Astrocyte (in vitro differentiated cells and primary cell): ENCODE data around the gene CHST7. TPM values are rescaled to one million over a fixed set of nuclear protein-coding genes. Genes with fewer than 3 reads are reported as not detected.
A peak's percentile ranks its signal among the peaks of the same experiment; 100 is the strongest.

Source experiments
- DNase-seq: peaks from one replicate; pipeline ENCODE4 v3.0.0-alpha.2; 2010; ENCODE audit warnings: low read depth
- FAIRE-seq: peaks from 2 replicates; lab custom pipeline; 2011; peaks lifted over from hg19 to GRCh38; lab: Jason Lieb, UNC
- H2AFZ ChIP-seq: 2 replicates; pipeline ENCODE4 v1.6.0; 2012; ENCODE audit warnings: low read depth, low read length, inconsistent platforms
- H3K27ac ChIP-seq: 2 replicates; pipeline ENCODE4 v1.5.1; 2011; ENCODE audit warnings: low read depth, low read length, inconsistent platforms
- H3K27me3 ChIP-seq: 2 replicates; pipeline ENCODE4 v1.6.0; 2011; ENCODE audit warnings: low read length, inconsistent platforms; ENCODE audit not compliant: insufficient read depth
- H3K36me3 ChIP-seq: 2 replicates; pipeline ENCODE4 v1.5.1; 2011; ENCODE audit warnings: low read length, inconsistent platforms; ENCODE audit not compliant: insufficient read depth
- H3K4me1 ChIP-seq: 2 replicates; pipeline ENCODE4 v1.5.1; 2011; ENCODE audit warnings: low read length, inconsistent platforms; ENCODE audit not compliant: insufficient read depth
- H3K4me2 ChIP-seq: 2 replicates; pipeline ENCODE4 v1.6.0; 2012; ENCODE audit warnings: low read length, inconsistent platforms
- H3K4me3 ChIP-seq: 2 replicates; pipeline ENCODE4 v1.5.1; 2011; ENCODE audit warnings: low read depth, mild to moderate bottlenecking, low read length, inconsistent platforms; ENCODE audit not compliant: insufficient read depth
- H3K79me2 ChIP-seq: 2 replicates; pipeline ENCODE4 v1.6.0; 2012; ENCODE audit warnings: mild to moderate bottlenecking, low read length, inconsistent platforms; ENCODE audit not compliant: insufficient read depth
- H3K9ac ChIP-seq: 2 replicates; pipeline ENCODE4 v1.6.0; 2012; ENCODE audit warnings: mild to moderate bottlenecking, low read length, inconsistent platforms
- H3K9me3 ChIP-seq: 2 replicates; pipeline ENCODE4 v1.5.1; 2012; ENCODE audit warnings: low read depth, mild to moderate bottlenecking, low read length, inconsistent platforms; ENCODE audit not compliant: insufficient read depth
- H4K20me1 ChIP-seq: 2 replicates; pipeline ENCODE4 v1.6.0; 2012; ENCODE audit warnings: low read length, inconsistent platforms; ENCODE audit not compliant: insufficient read depth
- H3K27ac Mint-ChIP-seq: one replicate; pipeline ENCODE4 v1.8.0; 2021; ENCODE audit warnings: mild to moderate bottlenecking, mixed read lengths; ENCODE audit not compliant: unreplicated experiment
- H3K27me3 Mint-ChIP-seq: one replicate; pipeline ENCODE4 v1.8.0; 2021; ENCODE audit warnings: low read depth, mixed read lengths; ENCODE audit not compliant: unreplicated experiment
- H3K36me3 Mint-ChIP-seq: one replicate; pipeline ENCODE4 v1.8.0; 2021; ENCODE audit warnings: low read depth, mixed read lengths; ENCODE audit not compliant: unreplicated experiment
- H3K4me1 Mint-ChIP-seq: one replicate; pipeline ENCODE4 v1.8.0; 2021; ENCODE audit warnings: low read depth, mixed read lengths; ENCODE audit not compliant: unreplicated experiment
- H3K4me3 Mint-ChIP-seq: one replicate; pipeline ENCODE4 v1.8.0; 2021; ENCODE audit warnings: mild to moderate bottlenecking, moderate library complexity, mixed read lengths; ENCODE audit not compliant: unreplicated experiment
- H3K9me3 Mint-ChIP-seq: one replicate; pipeline ENCODE4 v1.8.0; 2021; ENCODE audit warnings: mild to moderate bottlenecking, mixed read lengths; ENCODE audit not compliant: unreplicated experiment
- EZH2 ChIP-seq: IDR thresholded peaks from 2 replicates; pipeline ENCODE4 v1.6.1; 2012; ENCODE audit warnings: mild to moderate bottlenecking, low read length, inconsistent platforms; ENCODE audit not compliant: insufficient read depth
- total RNA-seq: library from RNA; stranded (reverse); gene quantifications from 2 replicates; pipeline ENCODE4 v1.2.1, GENCODE V29; 2021
- TF ChIP-seq, protein P1 (sequence below): IDR thresholded peaks from 2 replicates; pipeline ENCODE4 v1.5.1; 2011; ENCODE audit warnings: low read depth, mild to moderate bottlenecking, inconsistent platforms, low read length, moderate library complexity; ENCODE audit not compliant: insufficient read depth

CHST7 gene
- total RNA-seq, 1 donor from 2014 or later, result 15.4 TPM

DNA sequence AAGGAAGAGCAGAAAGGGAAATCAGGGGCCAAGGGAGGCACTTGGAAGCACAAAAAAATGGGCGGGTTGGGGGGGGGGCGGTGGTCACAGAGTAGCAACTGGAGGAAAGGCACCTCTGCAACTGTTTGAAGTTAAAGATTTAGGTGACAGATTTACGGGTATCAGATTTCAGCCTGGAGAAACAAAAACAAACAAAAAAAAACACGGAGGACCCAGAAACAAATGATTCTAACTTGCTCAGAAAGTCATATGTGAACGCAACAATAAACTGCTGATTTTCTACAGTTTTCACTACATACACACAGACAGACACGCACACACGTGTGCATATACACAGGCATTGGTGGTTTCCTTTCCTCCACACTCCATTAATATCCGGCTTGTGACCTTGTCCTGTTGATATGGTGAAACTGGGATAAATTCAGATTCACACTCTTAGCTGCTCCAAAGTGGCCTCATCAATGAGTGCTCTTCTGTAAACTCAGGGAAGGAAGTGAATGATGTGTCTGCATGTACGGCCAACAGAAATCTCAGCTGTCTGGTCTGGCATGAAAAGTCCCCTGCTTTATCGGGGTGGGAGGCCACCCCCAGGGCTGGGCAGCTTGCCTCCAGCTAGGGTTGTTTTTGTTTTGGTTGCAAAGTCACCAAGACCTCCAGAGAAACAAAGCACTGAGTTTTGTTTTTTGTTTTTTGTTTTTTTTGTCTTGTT is 54.3 kb downstream of the CHST7 start:
- Histone ChIP-seq H3K27me3 (no peaks in the 10 kb centered on the region), H3K4me1 (peaks cover 17% of the 10 kb centered on the region), H3K4me3 (no peak overlapping the region), H4K20me1 (no peaks in the 10 kb centered on the region), H3K36me3 (no peaks in the 10 kb centered on the region), H3K79me2 (no peaks in the 10 kb centered on the region), H3K9me3 (no peaks in the 10 kb centered on the region), H3K27ac (no peak overlapping the region), H3K4me2 (no peak overlapping the region), H3K9ac (no peak overlapping the region), H2AFZ (no peak overlapping the region)
- Mint-ChIP-seq H3K9me3 (no peaks in the 10 kb centered on the region), H3K4me1 (peaks cover 17% of the 10 kb centered on the region), H3K36me3 (peaks cover under 1% of the 10 kb centered on the region), H3K27ac (no peak overlapping the region), H3K4me3 (no peak overlapping the region), H3K27me3 (no peaks in the 10 kb centered on the region)
- no peak for TF ChIP-seq EZH2
- TF ChIP-seq, protein P1, sequence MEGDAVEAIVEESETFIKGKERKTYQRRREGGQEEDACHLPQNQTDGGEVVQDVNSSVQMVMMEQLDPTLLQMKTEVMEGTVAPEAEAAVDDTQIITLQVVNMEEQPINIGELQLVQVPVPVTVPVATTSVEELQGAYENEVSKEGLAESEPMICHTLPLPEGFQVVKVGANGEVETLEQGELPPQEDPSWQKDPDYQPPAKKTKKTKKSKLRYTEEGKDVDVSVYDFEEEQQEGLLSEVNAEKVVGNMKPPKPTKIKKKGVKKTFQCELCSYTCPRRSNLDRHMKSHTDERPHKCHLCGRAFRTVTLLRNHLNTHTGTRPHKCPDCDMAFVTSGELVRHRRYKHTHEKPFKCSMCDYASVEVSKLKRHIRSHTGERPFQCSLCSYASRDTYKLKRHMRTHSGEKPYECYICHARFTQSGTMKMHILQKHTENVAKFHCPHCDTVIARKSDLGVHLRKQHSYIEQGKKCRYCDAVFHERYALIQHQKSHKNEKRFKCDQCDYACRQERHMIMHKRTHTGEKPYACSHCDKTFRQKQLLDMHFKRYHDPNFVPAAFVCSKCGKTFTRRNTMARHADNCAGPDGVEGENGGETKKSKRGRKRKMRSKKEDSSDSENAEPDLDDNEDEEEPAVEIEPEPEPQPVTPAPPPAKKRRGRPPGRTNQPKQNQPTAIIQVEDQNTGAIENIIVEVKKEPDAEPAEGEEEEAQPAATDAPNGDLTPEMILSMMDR, result no peak
- DNase-seq, result no peak
- peak; percentile 90 for FAIRE-seq

DNA sequence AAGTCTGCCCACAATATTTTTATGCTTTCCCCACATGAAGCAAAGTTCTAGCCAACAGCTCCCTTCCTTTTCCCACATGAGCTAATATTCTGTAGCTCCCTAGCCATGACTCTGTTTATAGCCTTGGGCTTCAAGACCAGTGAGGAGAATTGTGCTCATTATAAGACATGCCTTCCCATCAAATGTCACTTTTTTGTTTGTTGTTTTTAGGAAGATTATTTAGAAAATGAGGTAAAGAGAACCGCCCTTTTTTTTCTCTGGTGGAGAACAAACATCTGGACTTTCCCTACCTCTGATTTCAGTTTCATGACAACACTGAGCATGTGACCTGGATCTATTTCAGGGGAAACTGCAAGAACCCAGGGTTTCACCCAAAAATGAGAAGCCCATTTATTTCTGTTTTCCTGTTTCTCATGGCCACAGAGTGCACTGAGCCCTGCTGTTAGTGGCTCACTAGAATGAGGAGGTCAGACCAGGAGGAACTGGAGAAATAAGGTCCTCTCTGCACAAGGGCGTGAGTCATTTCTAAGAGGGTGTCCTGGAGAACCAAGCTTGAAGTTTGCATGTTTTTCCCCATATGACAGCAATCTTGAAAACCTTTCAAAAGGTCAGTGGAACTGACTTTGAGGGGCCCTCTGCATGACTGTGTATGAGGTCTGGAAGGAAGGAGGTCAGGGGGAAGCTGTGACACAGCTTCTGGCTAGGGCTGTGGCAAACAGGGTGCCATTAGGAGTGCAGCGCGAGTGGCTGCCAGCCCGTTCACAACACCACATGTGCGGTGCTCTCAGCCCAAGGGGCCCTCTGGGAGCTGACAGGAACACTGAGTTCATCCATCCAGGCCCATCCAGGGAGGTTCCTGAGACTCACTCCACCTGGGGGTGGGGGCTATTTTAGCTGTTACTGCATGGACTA is 55.2 kb downstream of the CHST7 start:
- no peak overlapping the region for H3K4me2 ChIP-seq
- Mint-ChIP-seq H3K4me3 (no peak overlapping the region), H3K27me3 (no peaks in the 10 kb centered on the region)

More for the DNA sequence above, 55.2 kb downstream of the CHST7 start:
- no peaks in the 10 kb centered on the region for H3K36me3 ChIP-seq
- peaks cover 17% of the 10 kb centered on the region for H3K4me1 ChIP-seq
- TF ChIP-seq, protein P1, result no peak
- TF ChIP-seq EZH2, result no peak
- Mint-ChIP-seq H3K36me3 (no peaks in the 10 kb centered on the region), H3K27ac (no peak overlapping the region), H3K4me1 (peaks cover 17% of the 10 kb centered on the region), H3K9me3 (no peaks in the 10 kb centered on the region)
- DNase-seq, result peak; percentile 23
- peak; percentile 79 for FAIRE-seq
- H3K9ac ChIP-seq, result no peak overlapping the region
- H4K20me1 ChIP-seq, result no peaks in the 10 kb centered on the region
- H3K79me2 ChIP-seq, result no peaks in the 10 kb centered on the region
- no peaks in the 10 kb centered on the region for H3K9me3 ChIP-seq
- no peak overlapping the region for H3K27ac ChIP-seq
- H3K4me3 ChIP-seq, result no peak overlapping the region
- no peaks in the 10 kb centered on the region for H3K27me3 ChIP-seq
- H2AFZ ChIP-seq, result no peak overlapping the region
